ENCODE results near the gene LRRC74B.
"Not testable (repeated sequence)": the region's sequence is repeated elsewhere in the genome, so short reads cannot be mapped to it uniquely, and the experiment has no call there.

The LRRC74B gene

GRCh38 chr22:21067901-21068680 lies 22.3 kb downstream of the LRRC74B start:
- H3K27ac ChIP-seq, result no peak overlapping the region
- TF ChIP-seq ZFX (IDR thresholded peaks at IDR 0.05; ENCODE audit: borderline replicate concordance), result no peak
- TF ChIP-seq CTCF (IDR thresholded peaks at IDR 0.05), result no peak

- TF ChIP-seq ZFX (IDR thresholded peaks at IDR 0.05; ENCODE audit: borderline replicate concordance), result no peak
- TF ChIP-seq CTCF (IDR thresholded peaks at IDR 0.05), result no peak
- no peak overlapping the region for H3K27ac ChIP-seq
Observed at GRCh38 chr22:21068681-21069276, 23.0 kb downstream of the LRRC74B start.

- H3K27ac ChIP-seq, result no peak overlapping the region
- TF ChIP-seq CTCF (IDR thresholded peaks at IDR 0.05) (no peak), ZFX (IDR thresholded peaks at IDR 0.05; ENCODE audit: borderline replicate concordance) (no peak)
Observed at GRCh38 chr22:21069375-21069774, 23.6 kb downstream of the LRRC74B start.

GRCh38 chr22:21070690-21071615 lies 25.2 kb downstream of the LRRC74B start:
- no peak for TF ChIP-seq CTCF (IDR thresholded peaks at IDR 0.05)
- TF ChIP-seq ZFX (IDR thresholded peaks at IDR 0.05; ENCODE audit: borderline replicate concordance), result no peak
- no peak overlapping the region for H3K27ac ChIP-seq

GRCh38 chr22:21071796-21072195 lies 26.1 kb downstream of the LRRC74B start:
- H3K27ac ChIP-seq, result not testable (repeated sequence)

- TF ChIP-seq CTCF (IDR thresholded peaks at IDR 0.05), result no peak
- TF ChIP-seq ZFX (IDR thresholded peaks at IDR 0.05; ENCODE audit: borderline replicate concordance), result no peak
- no peak overlapping the region for H3K27ac ChIP-seq
Observed at GRCh38 chr22:21073023-21073422, 27.3 kb downstream of the LRRC74B start.

GRCh38 chr22:21073482-21073881 lies 27.7 kb downstream of the LRRC74B start:
- no peak overlapping the region for H3K27ac ChIP-seq
- no peak for TF ChIP-seq ZFX (IDR thresholded peaks at IDR 0.05; ENCODE audit: borderline replicate concordance)

All from 22Rv1 (cell line).